ENCODE data around the gene PLXNA2.

The PLXNA2 gene

GRCh38 chr1:208053661-208054060 is 190.5 kb downstream of the PLXNA2 start:
- no peak overlapping the region for H2AFZ ChIP-seq (ENCODE audit: low read depth, low read length)
- peaks cover 2% of the 10 kb centered on the region for H3K4me1 ChIP-seq (ENCODE audit: insufficient read depth, low read length)
- H3K9me3 ChIP-seq (ENCODE audit: low read length), result no peaks in the 10 kb centered on the region
- peaks cover 10% of the 10 kb centered on the region for H3K36me3 ChIP-seq (ENCODE audit: insufficient read depth, low read length)
- no peaks in the 10 kb centered on the region for H3K27me3 ChIP-seq (ENCODE audit: insufficient read depth, low read length)
- H3K4me3 ChIP-seq (ENCODE audit: low read length), result no peak overlapping the region

GRCh38 chr1:208052926-208053407 is 191.2 kb downstream of the PLXNA2 start:
- H2AFZ ChIP-seq (ENCODE audit: low read depth, low read length), result no peak overlapping the region
- H3K27me3 ChIP-seq (ENCODE audit: insufficient read depth, low read length), result no peaks in the 10 kb centered on the region
- H3K36me3 ChIP-seq (ENCODE audit: insufficient read depth, low read length), result peaks cover 10% of the 10 kb centered on the region
- H3K9me3 ChIP-seq (ENCODE audit: low read length), result no peaks in the 10 kb centered on the region
- H3K4me1 ChIP-seq (ENCODE audit: insufficient read depth, low read length), result no peaks in the 10 kb centered on the region
- no peak overlapping the region for H3K4me3 ChIP-seq (ENCODE audit: low read length)

GRCh38 chr1:208052135-208052534 is 192.0 kb downstream of the PLXNA2 start:
- H3K36me3 ChIP-seq (ENCODE audit: insufficient read depth, low read length), result peaks cover 10% of the 10 kb centered on the region

GRCh38 chr1:208051651-208052050 is 192.5 kb downstream of the PLXNA2 start:
- Histone ChIP-seq H3K4me1 (ENCODE audit: insufficient read depth, low read length) (peaks cover 4% of the 10 kb centered on the region), H3K9me3 (ENCODE audit: low read length) (no peaks in the 10 kb centered on the region), H3K27me3 (ENCODE audit: insufficient read depth, low read length) (no peaks in the 10 kb centered on the region), H3K36me3 (ENCODE audit: insufficient read depth, low read length) (peaks cover 10% of the 10 kb centered on the region), H2AFZ (ENCODE audit: low read depth, low read length) (no peak overlapping the region), H3K4me3 (ENCODE audit: low read length) (no peak overlapping the region)

More at GRCh38 chr1:208052135-208052534, 192.0 kb downstream of the PLXNA2 start:
- Histone ChIP-seq H3K4me1 (ENCODE audit: insufficient read depth, low read length) (peaks cover 4% of the 10 kb centered on the region), H2AFZ (ENCODE audit: low read depth, low read length) (no peak overlapping the region), H3K9me3 (ENCODE audit: low read length) (no peaks in the 10 kb centered on the region), H3K27me3 (ENCODE audit: insufficient read depth, low read length) (no peaks in the 10 kb centered on the region), H3K4me3 (ENCODE audit: low read length) (no peak overlapping the region)

- H3K27me3 ChIP-seq (ENCODE audit: insufficient read depth, low read length), result no peaks in the 10 kb centered on the region
- H2AFZ ChIP-seq (ENCODE audit: low read depth, low read length), result no peak overlapping the region
- peaks cover 16% of the 10 kb centered on the region for H3K36me3 ChIP-seq (ENCODE audit: insufficient read depth, low read length)
- H3K4me3 ChIP-seq (ENCODE audit: low read length), result no peak overlapping the region
- peaks cover 4% of the 10 kb centered on the region for H3K4me1 ChIP-seq (ENCODE audit: insufficient read depth, low read length)
- no peaks in the 10 kb centered on the region for H3K9me3 ChIP-seq (ENCODE audit: low read length)
Measured at GRCh38 chr1:208048904-208049303, 195.3 kb downstream of the PLXNA2 start.

- no peaks in the 10 kb centered on the region for H3K9me3 ChIP-seq (ENCODE audit: low read length)
- no peak overlapping the region for H2AFZ ChIP-seq (ENCODE audit: low read depth, low read length)
- peaks cover 4% of the 10 kb centered on the region for H3K4me1 ChIP-seq (ENCODE audit: insufficient read depth, low read length)
- no peaks in the 10 kb centered on the region for H3K27me3 ChIP-seq (ENCODE audit: insufficient read depth, low read length)
- peaks cover 14% of the 10 kb centered on the region for H3K36me3 ChIP-seq (ENCODE audit: insufficient read depth, low read length)
- H3K4me3 ChIP-seq (ENCODE audit: low read length), result no peak overlapping the region
Measured at GRCh38 chr1:208047975-208048374, 196.2 kb downstream of the PLXNA2 start.

- Histone ChIP-seq H3K9me3 (ENCODE audit: low read length) (no peaks in the 10 kb centered on the region), H2AFZ (ENCODE audit: low read depth, low read length) (no peak overlapping the region), H3K4me3 (ENCODE audit: low read length) (no peak overlapping the region), H3K27me3 (ENCODE audit: insufficient read depth, low read length) (no peaks in the 10 kb centered on the region), H3K4me1 (ENCODE audit: insufficient read depth, low read length) (peaks cover 4% of the 10 kb centered on the region), H3K36me3 (ENCODE audit: insufficient read depth, low read length) (peaks cover 17% of the 10 kb centered on the region)
Measured at GRCh38 chr1:208047476-208047934, 196.7 kb downstream of the PLXNA2 start.

GRCh38 chr1:208045463-208046260 is 198.5 kb downstream of the PLXNA2 start:
- Histone ChIP-seq H3K36me3 (ENCODE audit: insufficient read depth, low read length) (peaks cover 11% of the 10 kb centered on the region), H3K27me3 (ENCODE audit: insufficient read depth, low read length) (no peaks in the 10 kb centered on the region), H2AFZ (ENCODE audit: low read depth, low read length) (no peak overlapping the region), H3K9me3 (ENCODE audit: low read length) (no peaks in the 10 kb centered on the region), H3K4me3 (ENCODE audit: low read length) (no peak overlapping the region), H3K4me1 (ENCODE audit: insufficient read depth, low read length) (peaks cover 4% of the 10 kb centered on the region)

- peaks cover 11% of the 10 kb centered on the region for H3K36me3 ChIP-seq (ENCODE audit: insufficient read depth, low read length)
- H3K9me3 ChIP-seq (ENCODE audit: low read length), result no peaks in the 10 kb centered on the region
- no peaks in the 10 kb centered on the region for H3K27me3 ChIP-seq (ENCODE audit: insufficient read depth, low read length)
- H2AFZ ChIP-seq (ENCODE audit: low read depth, low read length), result no peak overlapping the region
- no peak overlapping the region for H3K4me3 ChIP-seq (ENCODE audit: low read length)
- H3K4me1 ChIP-seq (ENCODE audit: insufficient read depth, low read length), result peaks cover 4% of the 10 kb centered on the region
Measured at GRCh38 chr1:208044589-208045462, 199.4 kb downstream of the PLXNA2 start.

GRCh38 chr1:208043691-208044181 is 200.4 kb downstream of the PLXNA2 start:
- Histone ChIP-seq H3K36me3 (ENCODE audit: insufficient read depth, low read length) (peaks cover 13% of the 10 kb centered on the region), H3K4me3 (ENCODE audit: low read length) (no peak overlapping the region), H3K27me3 (ENCODE audit: insufficient read depth, low read length) (no peaks in the 10 kb centered on the region), H3K4me1 (ENCODE audit: insufficient read depth, low read length) (peaks cover 4% of the 10 kb centered on the region), H2AFZ (ENCODE audit: low read depth, low read length) (no peak overlapping the region), H3K9me3 (ENCODE audit: low read length) (no peaks in the 10 kb centered on the region)

GRCh38 chr1:208042868-208043267 is 201.3 kb downstream of the PLXNA2 start:
- no peak overlapping the region for H3K4me3 ChIP-seq (ENCODE audit: low read length)
- peaks cover 13% of the 10 kb centered on the region for H3K36me3 ChIP-seq (ENCODE audit: insufficient read depth, low read length)
- H2AFZ ChIP-seq (ENCODE audit: low read depth, low read length), result no peak overlapping the region
- no peaks in the 10 kb centered on the region for H3K27me3 ChIP-seq (ENCODE audit: insufficient read depth, low read length)
- peaks cover 4% of the 10 kb centered on the region for H3K4me1 ChIP-seq (ENCODE audit: insufficient read depth, low read length)
- no peaks in the 10 kb centered on the region for H3K9me3 ChIP-seq (ENCODE audit: low read length)

GRCh38 chr1:208042041-208042615 is 202.1 kb downstream of the PLXNA2 start:
- peaks cover 13% of the 10 kb centered on the region for H3K36me3 ChIP-seq (ENCODE audit: insufficient read depth, low read length)

More at GRCh38 chr1:208042041-208042615, 202.1 kb downstream of the PLXNA2 start:
- no peaks in the 10 kb centered on the region for H3K9me3 ChIP-seq (ENCODE audit: low read length)
- no peaks in the 10 kb centered on the region for H3K27me3 ChIP-seq (ENCODE audit: insufficient read depth, low read length)
- H3K4me1 ChIP-seq (ENCODE audit: insufficient read depth, low read length), result no peaks in the 10 kb centered on the region
- H2AFZ ChIP-seq (ENCODE audit: low read depth, low read length), result no peak overlapping the region
- no peak overlapping the region for H3K4me3 ChIP-seq (ENCODE audit: low read length)

Measured in neuron (in vitro differentiated cells).